MM.1S (cell line): ENCODE measurements around the gene RAB11A.

ENCODE experiments used
- DNase-seq: peaks from one replicate; pipeline ENCODE4 v3.0.0-alpha.2; 2015
- H2AFZ ChIP-seq: fragments of 300-600 bp; sonication (generic); 2 replicates; pipeline ENCODE4 v1.6.0; 2016; ENCODE audit warnings: antibody characterized with exemption, low read length
- H3F3A ChIP-seq: fragments of 300-600 bp; sonication (generic); 2 replicates; pipeline ENCODE4 v1.6.1; 2016; ENCODE audit warnings: mild to moderate bottlenecking, antibody characterized with exemption, low read length, moderate library complexity, mixed read lengths; ENCODE audit not compliant: insufficient read depth
- H3K27ac ChIP-seq: fragments of 300-600 bp; sonication (generic); 2 replicates; pipeline ENCODE4 v1.5.1; 2016; ENCODE audit warnings: mild to moderate bottlenecking, low read length
- H3K27me3 ChIP-seq: fragments of 300-600 bp; sonication (generic); replicated peaks from 2 replicates; pipeline ENCODE4 v1.6.0; 2016; ENCODE audit warnings: low read length; ENCODE audit not compliant: insufficient read depth
- H3K36me3 ChIP-seq: fragments of 300-600 bp; sonication (generic); replicated peaks from 2 replicates; pipeline ENCODE4 v1.6.1; 2016; ENCODE audit warnings: mild to moderate bottlenecking, low read length, mixed read lengths; ENCODE audit not compliant: insufficient read depth
- H3K4me1 ChIP-seq: fragments of 300-600 bp; sonication (generic); 2 replicates; pipeline ENCODE4 v1.6.1; 2016; ENCODE audit warnings: low read length, mixed read lengths
- H3K4me2 ChIP-seq: fragments of 300-600 bp; sonication (generic); 2 replicates; pipeline ENCODE4 v1.6.0; 2016; ENCODE audit warnings: low read depth, low read length
- H3K4me3 ChIP-seq: fragments of 300-600 bp; sonication (generic); 2 replicates; pipeline ENCODE4 v1.5.1; 2016; ENCODE audit warnings: low read length, mixed read lengths
- H3K79me2 ChIP-seq: fragments of 300-600 bp; sonication (generic); 2 replicates; pipeline ENCODE4 v1.6.1; 2016; ENCODE audit warnings: mixed run types, low read length, mixed read lengths
- H3K9ac ChIP-seq: fragments of 300-600 bp; sonication (generic); 2 replicates; pipeline ENCODE4 v1.6.1; 2016; ENCODE audit warnings: low read length, mixed read lengths
- H3K9me2 ChIP-seq: fragments of 300-600 bp; sonication (generic); replicated peaks from 2 replicates; pipeline ENCODE4 v1.6.1; 2016; ENCODE audit warnings: mild to moderate bottlenecking, low read length, mixed read lengths; ENCODE audit not compliant: insufficient read depth
- H3K9me3 ChIP-seq: fragments of 300-600 bp; sonication (generic); replicated peaks from 2 replicates; pipeline ENCODE4 v1.6.1; 2016; ENCODE audit warnings: mild to moderate bottlenecking, low read length, mixed read lengths; ENCODE audit not compliant: insufficient read depth
- H4K20me1 ChIP-seq: fragments of 300-600 bp; sonication (generic); 2 replicates; pipeline ENCODE4 v1.6.1; 2016; ENCODE audit warnings: mild to moderate bottlenecking, low read length, moderate library complexity, mixed read lengths; ENCODE audit not compliant: insufficient read depth
- CTCF ChIP-seq: fragments of 300-600 bp; sonication (generic); IDR thresholded peaks from 2 replicates; pipeline ENCODE4 v1.5.1; 2016; ENCODE audit warnings: antibody characterized with exemption, low read length, mixed read lengths
- EZH2 ChIP-seq: fragments of 300-600 bp; sonication (generic); optimal IDR thresholded peaks from 2 replicates; pipeline ENCODE3; 2017; ENCODE audit warnings: low read depth, mild to moderate bottlenecking, antibody characterized with exemption, low read length, mixed read lengths
- EZH2phosphoT487 ChIP-seq: fragments of 300-600 bp; sonication (generic); IDR thresholded peaks from 2 replicates; pipeline ENCODE4 v1.6.1; 2018; ENCODE audit warnings: antibody characterized with exemption, low read length

The RAB11A gene

GRCh38 chr15:65835447-65835846, 33.8 kb upstream of the RAB11A start:
- no peak for DNase-seq
- Histone ChIP-seq H4K20me1 (no peaks in the 10 kb centered on the region), H3K36me3 (no peaks in the 10 kb centered on the region), H3K79me2 (no peaks in the 10 kb centered on the region), H3K27me3 (no peaks in the 10 kb centered on the region), H3K4me3 (no peak overlapping the region), H3K27ac (no peak overlapping the region), H3F3A (peaks cover 13% of the 10 kb centered on the region; the same call in 1 of the 2 replicates), H3K9me2 (no peaks in the 10 kb centered on the region), H3K4me1 (peaks cover 19% of the 10 kb centered on the region), H3K9ac (no peak overlapping the region), H3K4me2 (no peak overlapping the region), H2AFZ (no peak overlapping the region), H3K9me3 (no peaks in the 10 kb centered on the region)
- no peak for TF ChIP-seq CTCF
- TF ChIP-seq EZH2, result no peak
- no peak for TF ChIP-seq EZH2phosphoT487

GRCh38 chr15:65836665-65837064, 32.6 kb upstream of the RAB11A start:
- Histone ChIP-seq H3K9ac (no peak overlapping the region), H3K36me3 (no peaks in the 10 kb centered on the region), H3K9me2 (no peaks in the 10 kb centered on the region), H3K9me3 (no peaks in the 10 kb centered on the region), H3K79me2 (no peaks in the 10 kb centered on the region), H3K4me2 (no peak overlapping the region), H3K4me3 (no peak overlapping the region), H3K27ac (no peak overlapping the region), H2AFZ (no peak overlapping the region), H4K20me1 (no peaks in the 10 kb centered on the region), H3F3A (peaks cover 13% of the 10 kb centered on the region; the same call in 1 of the 2 replicates), H3K4me1 (peaks cover 19% of the 10 kb centered on the region), H3K27me3 (no peaks in the 10 kb centered on the region)
- peak; percentile 12 for DNase-seq
- no peak for TF ChIP-seq EZH2phosphoT487
- peak; percentile 59 for TF ChIP-seq CTCF

- Histone ChIP-seq H3K4me2 (no peak overlapping the region), H4K20me1 (no peaks in the 10 kb centered on the region), H3K9ac (no peak overlapping the region), H3K27me3 (no peaks in the 10 kb centered on the region), H3K27ac (no peak overlapping the region), H3K9me2 (no peaks in the 10 kb centered on the region), H3K9me3 (no peaks in the 10 kb centered on the region), H3K4me1 (peaks cover 15% of the 10 kb centered on the region), H2AFZ (no peak overlapping the region), H3K4me3 (no peak overlapping the region), H3K79me2 (no peaks in the 10 kb centered on the region), H3F3A (peaks cover 9% of the 10 kb centered on the region; the same call in 1 of the 2 replicates), H3K36me3 (no peaks in the 10 kb centered on the region)
- DNase-seq, result no peak
- TF ChIP-seq EZH2, result no peak
- TF ChIP-seq CTCF, result no peak
- TF ChIP-seq EZH2phosphoT487, result no peak
Measured at GRCh38 chr15:65837301-65838294, 31.7 kb upstream of the RAB11A start.
